HG03097 (cell line): ENCODE measurements around the gene HSF2.

Source experiments
- ATAC-seq: cut with Tn5 transposase; IDR thresholded peaks from one replicate; pipeline ENCODE4 v1.9.1; 2021; ENCODE audit not compliant: unreplicated experiment, low FRiP score

HSF2 gene

GRCh38 chr6:122394016-122394415 lies 5.4 kb upstream of the HSF2 start:
- no peak for ATAC-seq

- no peak for ATAC-seq
These were observed 451 bp upstream of the HSF2 start for GRCh38 chr6:122399055-122399347.

- no peak for ATAC-seq
These were observed 634 bp downstream of the HSF2 start for GRCh38 chr6:122400121-122400450.

GRCh38 chr6:122400462-122401089 lies 1.1 kb downstream of the HSF2 start:
- ATAC-seq: no peak

GRCh38 chr6:122401104-122401503 lies 1.7 kb downstream of the HSF2 start:
- ATAC-seq: no peak

GRCh38 chr6:122404444-122404843 lies 5.0 kb downstream of the HSF2 start:
- no peak for ATAC-seq

GRCh38 chr6:122405417-122405816 lies 6.0 kb downstream of the HSF2 start:
- ATAC-seq: no peak

- no peak for ATAC-seq
These were observed 6.7 kb downstream of the HSF2 start for GRCh38 chr6:122406187-122406586.

- ATAC-seq: no peak
These were observed 8.3 kb downstream of the HSF2 start for GRCh38 chr6:122407712-122408111.

GRCh38 chr6:122408240-122408639 lies 8.8 kb downstream of the HSF2 start:
- no peak for ATAC-seq

GRCh38 chr6:122408702-122409458 lies 9.4 kb downstream of the HSF2 start:
- ATAC-seq: no peak

- no peak for ATAC-seq
These were observed 12.5 kb downstream of the HSF2 start for GRCh38 chr6:122412001-122412400.

- no peak for ATAC-seq
These were observed 17.4 kb downstream of the HSF2 start for GRCh38 chr6:122416825-122417224.

GRCh38 chr6:122422003-122422402 lies 22.6 kb downstream of the HSF2 start:
- ATAC-seq: no peak

GRCh38 chr6:122422614-122423267 lies 23.3 kb downstream of the HSF2 start:
- no peak for ATAC-seq

GRCh38 chr6:122423734-122424133 lies 24.3 kb downstream of the HSF2 start:
- no peak for ATAC-seq

- no peak for ATAC-seq
These were observed 27.1 kb downstream of the HSF2 start for GRCh38 chr6:122426597-122426996.

- no peak for ATAC-seq
These were observed 29.3 kb downstream of the HSF2 start for GRCh38 chr6:122428781-122429180.

GRCh38 chr6:122429323-122429722 lies 29.9 kb downstream of the HSF2 start:
- no peak for ATAC-seq

GRCh38 chr6:122431780-122432179 lies 32.3 kb downstream of the HSF2 start:
- ATAC-seq: no peak

- no peak for ATAC-seq
These were observed 33.4 kb downstream of the HSF2 start for GRCh38 chr6:122432816-122433215.

GRCh38 chr6:122438975-122439374 lies 39.5 kb downstream of the HSF2 start:
- ATAC-seq: no peak
